Stimulated activated CD8-positive, alpha-beta memory T cell treated with anti-CD3 and anti-CD28 coated beads, Interleukin-12 subunit alpha, Interleukin-12 subunit beta, amount 100 ng/mL, for 24 hours (primary cell): Measurements from ENCODE around the gene CHAF1B.

Experiments
- DNase-seq: peaks from one replicate; pipeline ENCODE4 v3.0.0-alpha.2; 2020; ENCODE audit errors: extremely low read depth

CHAF1B gene

DNA sequence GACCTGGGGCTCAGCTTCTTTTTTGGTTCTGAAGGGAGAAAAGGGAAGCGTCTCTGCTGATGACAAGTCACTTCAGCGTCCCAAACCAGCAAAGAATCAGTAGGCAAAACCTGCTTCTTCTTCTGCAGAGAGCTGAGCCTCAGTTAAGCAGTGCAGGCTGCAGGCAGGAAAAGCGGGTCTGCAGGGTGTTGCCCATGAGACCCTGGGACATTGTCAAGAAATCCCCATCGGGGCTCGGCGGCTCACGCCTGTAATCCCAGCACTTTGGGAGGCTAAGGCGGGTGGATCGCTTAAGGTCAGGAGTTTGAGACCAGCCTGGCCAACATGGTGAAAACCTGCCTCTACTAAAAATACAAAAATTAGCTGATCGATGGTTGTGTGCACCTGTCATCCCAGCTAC lies 78.0 kb downstream of the CHAF1B start:
- no peak for DNase-seq

DNA sequence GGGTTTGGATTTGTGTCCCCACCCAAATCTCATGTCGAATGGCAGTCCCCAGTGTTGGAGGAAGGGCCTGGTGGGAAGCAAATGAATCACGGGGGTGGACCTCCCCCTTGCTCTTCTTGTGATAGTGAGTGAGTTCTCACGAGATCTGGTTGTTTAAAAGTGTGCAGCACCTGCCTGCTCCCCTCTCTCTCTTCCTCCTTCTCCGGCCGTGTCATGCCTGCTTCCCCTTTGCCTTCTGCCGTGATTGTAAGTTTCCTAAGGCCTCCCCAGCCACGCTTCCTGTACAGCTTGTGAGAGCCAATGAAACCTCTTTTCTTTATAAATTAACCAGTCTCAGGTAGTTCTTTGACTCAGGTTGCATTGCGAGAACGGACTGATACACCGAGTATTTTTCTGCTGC lies 78.8 kb downstream of the CHAF1B start:
- no peak for DNase-seq

DNA sequence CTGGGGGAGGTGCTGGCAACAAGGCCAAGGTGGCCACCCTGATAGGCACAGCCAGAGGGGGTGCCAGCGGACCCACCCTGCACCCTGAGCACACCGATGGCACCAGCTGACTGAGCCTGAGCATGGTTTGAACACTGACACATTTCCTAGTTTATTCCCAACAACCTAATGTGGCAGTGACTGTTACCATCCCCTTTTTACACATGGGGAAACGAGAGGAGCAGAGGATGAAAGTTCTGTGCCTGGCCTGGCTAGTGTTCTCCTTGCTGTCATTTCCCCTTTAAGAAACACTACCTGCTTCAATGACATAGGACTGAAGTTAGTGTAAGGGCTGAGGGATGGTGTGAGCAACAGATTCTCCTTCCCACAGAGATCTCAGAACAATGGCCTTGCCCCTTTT lies 79.4 kb downstream of the CHAF1B start:
- no peak for DNase-seq

DNA sequence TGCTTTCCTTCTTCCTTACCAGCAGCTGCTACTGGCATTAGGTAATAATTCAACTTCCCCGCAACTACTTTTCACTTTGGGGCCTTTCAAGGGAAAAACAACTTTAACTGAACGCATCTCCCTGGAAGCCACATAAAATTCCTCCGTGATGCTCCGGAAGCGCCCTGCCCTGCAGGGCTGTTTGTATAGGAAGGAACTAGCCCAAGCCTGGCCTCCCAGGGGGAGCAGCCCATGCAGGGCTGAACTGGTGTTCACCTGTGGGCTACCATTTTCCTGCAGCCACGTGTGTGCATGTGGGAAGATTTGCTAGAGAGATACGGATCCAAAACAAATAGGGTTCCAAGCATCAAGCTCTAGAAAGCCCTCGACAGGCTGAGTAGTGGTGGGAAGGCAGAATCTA lies 80.3 kb downstream of the CHAF1B start:
- no peak for DNase-seq

DNA sequence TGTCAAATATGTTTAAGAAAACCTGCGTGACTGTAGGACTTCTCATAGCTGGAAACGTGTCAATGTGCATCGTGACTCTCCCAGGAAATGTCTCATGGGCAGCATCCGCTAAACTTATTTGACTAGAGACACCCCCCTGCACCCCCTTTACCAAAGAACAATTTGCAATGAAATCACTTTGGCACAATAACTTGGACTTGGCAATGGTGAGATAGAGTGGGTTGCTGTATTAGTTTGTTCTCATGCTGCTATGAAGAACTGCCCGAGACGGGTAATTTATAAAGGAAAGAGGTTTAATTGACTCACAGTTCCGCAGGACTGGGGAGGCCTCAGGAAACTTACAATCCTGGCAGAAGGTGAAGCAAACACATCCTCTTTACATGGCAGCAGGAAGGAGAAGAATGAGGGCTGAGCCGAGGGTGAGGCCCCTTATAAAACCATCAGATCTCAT lies 80.9 kb downstream of the CHAF1B start:
- no peak for DNase-seq
